ENCODE data around the gene FMNL2.
A peak's percentile ranks its signal among the peaks of the same experiment; 100 is the strongest.

Gene FMNL2

GRCh38 chr2:152560873-152561595 lies 226.1 kb downstream of the FMNL2 start:
- no peak for DNase-seq

GRCh38 chr2:152562198-152562884 lies 227.4 kb downstream of the FMNL2 start:
- no peak for DNase-seq

GRCh38 chr2:152563764-152564163 lies 228.8 kb downstream of the FMNL2 start:
- no peak for DNase-seq

GRCh38 chr2:152564754-152565551 lies 230.0 kb downstream of the FMNL2 start:
- DNase-seq, result no peak

GRCh38 chr2:152565884-152566727 lies 231.1 kb downstream of the FMNL2 start:
- DNase-seq, result no peak

GRCh38 chr2:152566728-152567069 lies 231.7 kb downstream of the FMNL2 start:
- no peak for DNase-seq

- DNase-seq, result peak; percentile 13
These were observed 233.6 kb downstream of the FMNL2 start for GRCh38 chr2:152568531-152568930.

- no peak for DNase-seq
These were observed 234.2 kb downstream of the FMNL2 start for GRCh38 chr2:152569186-152569585.

GRCh38 chr2:152571048-152571766 lies 236.2 kb downstream of the FMNL2 start:
- no peak for DNase-seq

GRCh38 chr2:152572031-152572430 lies 237.1 kb downstream of the FMNL2 start:
- no peak for DNase-seq

GRCh38 chr2:152573168-152573567 lies 238.2 kb downstream of the FMNL2 start:
- peak; percentile 89 for DNase-seq

- DNase-seq, result no peak
These were observed 242.6 kb downstream of the FMNL2 start for GRCh38 chr2:152577579-152577978.

- DNase-seq, result no peak
These were observed 243.6 kb downstream of the FMNL2 start for GRCh38 chr2:152578573-152578972.

GRCh38 chr2:152580714-152581113 lies 245.7 kb downstream of the FMNL2 start:
- DNase-seq, result peak; percentile 29

GRCh38 chr2:152581360-152581759 lies 246.4 kb downstream of the FMNL2 start:
- no peak for DNase-seq

- no peak for DNase-seq
These were observed 247.1 kb downstream of the FMNL2 start for GRCh38 chr2:152582081-152582480.

GRCh38 chr2:152583512-152584229 lies 248.7 kb downstream of the FMNL2 start:
- peak; percentile 75 for DNase-seq

- no peak for DNase-seq
These were observed 249.3 kb downstream of the FMNL2 start for GRCh38 chr2:152584301-152584700.

GRCh38 chr2:152585830-152586484 lies 251.0 kb downstream of the FMNL2 start:
- no peak for DNase-seq

GRCh38 chr2:152587187-152587947 lies 252.4 kb downstream of the FMNL2 start:
- DNase-seq, result no peak

All from OCI-M1 (cell line).